Endothelial cell of hepatic sinusoid (primary cell): ENCODE results near the gene KAZN.

Experiments used
- in situ Hi-C: cut with HindIII; loops from 2 replicates; pipeline ENCODE4 v1.10.0; 2017; ENCODE audit warnings: low sequenced_read_pairs

The KAZN gene

GRCh38 chr1:14781811-14782210 is 183.3 kb downstream of the KAZN start:
- in situ Hi-C loops = no loop called here

- in situ Hi-C loops = no loop called here
Measured at GRCh38 chr1:14782741-14783591, 184.5 kb downstream of the KAZN start.

- in situ Hi-C loops = no loop called here
Measured at GRCh38 chr1:14783592-14783886, 185.1 kb downstream of the KAZN start.

- in situ Hi-C loops = no loop called here
Measured at GRCh38 chr1:14784790-14785773, 186.6 kb downstream of the KAZN start.

GRCh38 chr1:14786109-14786675 is 187.7 kb downstream of the KAZN start:
- in situ Hi-C loops = no loop called here

- in situ Hi-C loops = no loop called here
Measured at GRCh38 chr1:14786681-14787080, 188.2 kb downstream of the KAZN start.

GRCh38 chr1:14787604-14788003 is 189.1 kb downstream of the KAZN start:
- in situ Hi-C loops = no loop called here

GRCh38 chr1:14788080-14788479 is 189.6 kb downstream of the KAZN start:
- in situ Hi-C loops = no loop called here

- in situ Hi-C loops = no loop called here
Measured at GRCh38 chr1:14790982-14791381, 192.5 kb downstream of the KAZN start.

- in situ Hi-C loops = no loop called here
Measured at GRCh38 chr1:14791654-14792053, 193.2 kb downstream of the KAZN start.

- in situ Hi-C loops = no loop called here
Measured at GRCh38 chr1:14794136-14794768, 195.8 kb downstream of the KAZN start.

GRCh38 chr1:14794906-14795305 is 196.4 kb downstream of the KAZN start:
- in situ Hi-C loops = no loop called here

GRCh38 chr1:14795589-14795988 is 197.1 kb downstream of the KAZN start:
- in situ Hi-C loops = no loop called here

GRCh38 chr1:14800014-14800413 is 201.5 kb downstream of the KAZN start:
- in situ Hi-C loops = no loop called here

- in situ Hi-C loops = no loop called here
Measured at GRCh38 chr1:14800500-14801076, 202.1 kb downstream of the KAZN start.

GRCh38 chr1:14803002-14803789 is 204.7 kb downstream of the KAZN start:
- in situ Hi-C loops = no loop called here

GRCh38 chr1:14804626-14805025 is 206.1 kb downstream of the KAZN start:
- in situ Hi-C loops = no loop called here

GRCh38 chr1:14806772-14807171 is 208.3 kb downstream of the KAZN start:
- in situ Hi-C loops = no loop called here

GRCh38 chr1:14808768-14809167 is 210.3 kb downstream of the KAZN start:
- in situ Hi-C loops = no loop called here
